PFSK-1 (cell line): ENCODE data around the gene MYO5C. TPM values are rescaled to one million over a fixed set of nuclear protein-coding genes. Genes with fewer than 3 reads are reported as not detected.

Experiments
- FOXP2 ChIP-seq: optimal IDR thresholded peaks from 2 replicates; pipeline ENCODE3; 2011; ENCODE audit warnings: borderline replicate concordance, control low read depth, inconsistent platforms; ENCODE audit not compliant: insufficient read depth; ENCODE audit errors: extremely low read length, extremely low read depth
- POLR2AphosphoS5 ChIP-seq: IDR thresholded peaks from 2 replicates; pipeline ENCODE4 v1.6.1; 2012; ENCODE audit warnings: low read depth, mild to moderate bottlenecking, control low read depth, low read length, moderate library complexity
- REST ChIP-seq, 2 experiments: IDR thresholded peaks; 2 replicates each; pipeline versions ENCODE4 v1.6.1 to v1.8.0; 2011 to 2012; ENCODE audit warnings: low read depth in 2 of 2, low read length in 2 of 2, control low read depth in 1 of 2, inconsistent platforms in 1 of 2, mild to moderate bottlenecking in 1 of 2, moderate library complexity in 1 of 2; ENCODE audit not compliant: insufficient read depth in 1 of 2
- SIN3A ChIP-seq: IDR thresholded peaks from 2 replicates; pipeline ENCODE4 v1.6.1; 2012; ENCODE audit warnings: mild to moderate bottlenecking, low read length, moderate library complexity, borderline replicate concordance; ENCODE audit not compliant: insufficient read depth
- TAF1 ChIP-seq: IDR thresholded peaks from 2 replicates; pipeline ENCODE4 v1.6.1; 2012; ENCODE audit warnings: low read length, control low read depth, borderline replicate concordance; ENCODE audit not compliant: insufficient read depth
- polyA plus RNA-seq: library from polyadenylated mRNA; unstranded; fragments of >200 nt; gene quantifications from one replicate; pipeline ENCODE4 v1.2.1, GENCODE V29; 2012; ENCODE audit warnings: low read depth, missing spikeins; ENCODE audit not compliant: insufficient read length

The MYO5C gene, protein sequence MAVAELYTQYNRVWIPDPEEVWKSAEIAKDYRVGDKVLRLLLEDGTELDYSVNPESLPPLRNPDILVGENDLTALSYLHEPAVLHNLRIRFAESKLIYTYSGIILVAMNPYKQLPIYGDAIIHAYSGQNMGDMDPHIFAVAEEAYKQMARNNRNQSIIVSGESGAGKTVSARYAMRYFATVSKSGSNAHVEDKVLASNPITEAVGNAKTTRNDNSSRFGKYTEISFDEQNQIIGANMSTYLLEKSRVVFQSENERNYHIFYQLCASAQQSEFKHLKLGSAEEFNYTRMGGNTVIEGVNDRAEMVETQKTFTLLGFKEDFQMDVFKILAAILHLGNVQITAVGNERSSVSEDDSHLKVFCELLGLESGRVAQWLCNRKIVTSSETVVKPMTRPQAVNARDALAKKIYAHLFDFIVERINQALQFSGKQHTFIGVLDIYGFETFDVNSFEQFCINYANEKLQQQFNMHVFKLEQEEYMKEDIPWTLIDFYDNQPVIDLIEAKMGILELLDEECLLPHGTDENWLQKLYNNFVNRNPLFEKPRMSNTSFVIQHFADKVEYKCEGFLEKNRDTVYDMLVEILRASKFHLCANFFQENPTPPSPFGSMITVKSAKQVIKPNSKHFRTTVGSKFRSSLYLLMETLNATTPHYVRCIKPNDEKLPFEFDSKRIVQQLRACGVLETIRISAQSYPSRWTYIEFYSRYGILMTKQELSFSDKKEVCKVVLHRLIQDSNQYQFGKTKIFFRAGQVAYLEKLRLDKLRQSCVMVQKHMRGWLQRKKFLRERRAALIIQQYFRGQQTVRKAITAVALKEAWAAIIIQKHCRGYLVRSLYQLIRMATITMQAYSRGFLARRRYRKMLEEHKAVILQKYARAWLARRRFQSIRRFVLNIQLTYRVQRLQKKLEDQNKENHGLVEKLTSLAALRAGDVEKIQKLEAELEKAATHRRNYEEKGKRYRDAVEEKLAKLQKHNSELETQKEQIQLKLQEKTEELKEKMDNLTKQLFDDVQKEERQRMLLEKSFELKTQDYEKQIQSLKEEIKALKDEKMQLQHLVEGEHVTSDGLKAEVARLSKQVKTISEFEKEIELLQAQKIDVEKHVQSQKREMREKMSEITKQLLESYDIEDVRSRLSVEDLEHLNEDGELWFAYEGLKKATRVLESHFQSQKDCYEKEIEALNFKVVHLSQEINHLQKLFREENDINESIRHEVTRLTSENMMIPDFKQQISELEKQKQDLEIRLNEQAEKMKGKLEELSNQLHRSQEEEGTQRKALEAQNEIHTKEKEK (N-terminal part only)
- polyA plus RNA-seq: 0.08 TPM

DNA sequence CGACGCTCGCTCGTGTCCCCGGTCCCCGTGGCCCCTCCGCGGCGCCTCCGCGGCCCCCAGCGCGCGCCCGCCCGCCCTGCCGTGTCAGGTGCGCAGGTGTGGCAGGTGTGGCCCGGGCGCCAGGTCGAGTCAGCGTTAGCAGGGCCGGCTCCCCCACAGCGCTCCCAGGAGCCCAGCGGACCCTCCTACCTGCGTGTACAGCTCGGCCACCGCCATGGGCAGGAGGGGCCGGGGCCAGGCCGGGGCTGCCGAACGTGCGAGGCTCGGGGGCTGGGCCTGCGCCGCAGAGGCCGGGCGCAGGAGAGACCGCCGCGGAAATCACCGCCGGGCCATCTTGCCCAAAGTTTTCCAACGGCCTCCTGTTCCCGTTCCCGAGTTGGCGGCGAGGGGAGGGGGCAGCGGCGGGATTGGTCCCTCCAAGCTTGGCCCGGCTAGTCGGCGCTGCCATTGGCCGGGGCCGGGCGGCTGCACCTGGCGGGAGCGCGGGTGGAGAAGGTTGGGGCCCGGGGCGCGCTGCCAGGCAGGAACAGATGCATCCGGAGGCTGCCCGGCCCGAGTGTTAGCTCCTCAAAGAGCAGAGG, at the start of gene MYO5C:
MYO5C (minus strand) TSS at position 384 of the 581 bp plus-strand sequence; CDS start at position 216, 168 bp downstream.
- TF ChIP-seq FOXP2: no peak
- TF ChIP-seq REST (IDR thresholded peaks at IDR 0.05; ENCODE audit: insufficient read depth in 1 of 2, low read depth in 2 of 2, low read length in 2 of 2): no peak
- no peak for TF ChIP-seq POLR2AphosphoS5
- no peak for TF ChIP-seq SIN3A
- TF ChIP-seq TAF1: no peak

GRCh38 chr15:52344592-52344991, 49.0 kb upstream of the MYO5C start:
- TF ChIP-seq POLR2AphosphoS5 (no peak), SIN3A (no peak), REST (IDR thresholded peaks at IDR 0.05; ENCODE audit: insufficient read depth in 1 of 2, low read depth in 2 of 2, low read length in 2 of 2) (no peak)

GRCh38 chr15:52343831-52344230, 48.2 kb upstream of the MYO5C start:
- no peak for TF ChIP-seq SIN3A
- no peak for TF ChIP-seq TAF1
- TF ChIP-seq POLR2AphosphoS5: no peak
- no peak for TF ChIP-seq REST (IDR thresholded peaks at IDR 0.05; ENCODE audit: insufficient read depth in 1 of 2, low read depth in 2 of 2, low read length in 2 of 2)
- TF ChIP-seq FOXP2: no peak

DNA sequence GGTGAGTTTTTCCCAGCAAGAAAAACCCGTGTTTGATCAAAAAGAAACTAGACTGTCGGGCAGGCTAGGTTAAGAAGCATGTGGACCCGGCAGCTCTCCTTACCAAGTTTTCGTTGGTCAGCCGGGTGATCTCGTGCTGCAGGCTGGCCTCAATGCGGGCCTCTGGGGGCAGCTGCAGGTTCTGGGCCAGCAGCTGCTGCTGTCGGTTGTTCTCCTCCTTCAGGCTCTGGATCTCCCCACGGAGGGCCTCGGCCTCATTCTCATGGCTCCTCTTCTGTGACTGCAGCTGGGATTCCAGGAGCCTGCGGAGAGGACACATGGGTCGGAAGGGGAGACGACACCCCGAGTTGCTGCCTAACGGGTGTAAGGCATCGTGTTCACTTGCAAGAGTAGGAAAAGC, 44.5 kb upstream of the MYO5C start:
- TF ChIP-seq FOXP2 (no peak), REST (IDR thresholded peaks at IDR 0.05; ENCODE audit: insufficient read depth in 1 of 2, low read depth in 2 of 2, low read length in 2 of 2) (no peak), POLR2AphosphoS5 (no peak), SIN3A (no peak), TAF1 (no peak)
